GM12864 (cell line): ENCODE data around the gene CCSER2.
"Not testable (repeated sequence)": the region's sequence is repeated elsewhere in the genome, so short reads cannot be mapped to it uniquely, and the experiment has no call there.

Experiments
- DNase-seq: peaks from one replicate; pipeline ENCODE4 v3.0.0-alpha.2; 2011; ENCODE audit warnings: low read depth
- H3K4me3 ChIP-seq: 2 replicates; pipeline ENCODE4 v1.5.1; 2011; ENCODE audit warnings: mild to moderate bottlenecking, low read depth, low read length, control low read depth
- TF ChIP-seq, protein P1 (sequence below): IDR thresholded peaks from 2 replicates; pipeline ENCODE4 v1.5.1; 2011; ENCODE audit warnings: low read depth, mild to moderate bottlenecking, moderate library complexity, low read length, control low read depth, inconsistent platforms; ENCODE audit errors: missing control alignments

Gene CCSER2

DNA sequence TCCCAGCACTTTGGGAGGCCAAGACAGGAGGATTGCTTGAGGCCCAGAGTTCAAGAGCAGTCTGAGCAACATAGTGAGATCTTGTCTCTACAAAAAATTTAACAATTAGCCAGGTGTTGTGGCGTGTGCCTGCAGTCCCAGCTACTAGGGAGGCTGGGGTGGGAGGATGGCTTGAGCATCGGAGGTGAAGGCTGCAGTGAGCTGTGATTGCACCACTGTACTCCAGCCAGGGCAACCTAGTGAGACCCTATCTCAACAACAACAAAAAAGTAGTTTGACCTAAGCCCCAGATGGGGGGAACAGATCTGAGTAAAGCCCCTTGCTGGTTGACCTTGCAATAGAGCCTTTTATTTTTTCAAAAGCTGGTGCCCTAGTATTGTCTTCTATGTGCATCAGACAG, 15.6 kb upstream of the CCSER2 start:
- no peak for DNase-seq
- TF ChIP-seq, protein P1, sequence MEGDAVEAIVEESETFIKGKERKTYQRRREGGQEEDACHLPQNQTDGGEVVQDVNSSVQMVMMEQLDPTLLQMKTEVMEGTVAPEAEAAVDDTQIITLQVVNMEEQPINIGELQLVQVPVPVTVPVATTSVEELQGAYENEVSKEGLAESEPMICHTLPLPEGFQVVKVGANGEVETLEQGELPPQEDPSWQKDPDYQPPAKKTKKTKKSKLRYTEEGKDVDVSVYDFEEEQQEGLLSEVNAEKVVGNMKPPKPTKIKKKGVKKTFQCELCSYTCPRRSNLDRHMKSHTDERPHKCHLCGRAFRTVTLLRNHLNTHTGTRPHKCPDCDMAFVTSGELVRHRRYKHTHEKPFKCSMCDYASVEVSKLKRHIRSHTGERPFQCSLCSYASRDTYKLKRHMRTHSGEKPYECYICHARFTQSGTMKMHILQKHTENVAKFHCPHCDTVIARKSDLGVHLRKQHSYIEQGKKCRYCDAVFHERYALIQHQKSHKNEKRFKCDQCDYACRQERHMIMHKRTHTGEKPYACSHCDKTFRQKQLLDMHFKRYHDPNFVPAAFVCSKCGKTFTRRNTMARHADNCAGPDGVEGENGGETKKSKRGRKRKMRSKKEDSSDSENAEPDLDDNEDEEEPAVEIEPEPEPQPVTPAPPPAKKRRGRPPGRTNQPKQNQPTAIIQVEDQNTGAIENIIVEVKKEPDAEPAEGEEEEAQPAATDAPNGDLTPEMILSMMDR: no peak
- H3K4me3 ChIP-seq: no peak overlapping the region

DNA sequence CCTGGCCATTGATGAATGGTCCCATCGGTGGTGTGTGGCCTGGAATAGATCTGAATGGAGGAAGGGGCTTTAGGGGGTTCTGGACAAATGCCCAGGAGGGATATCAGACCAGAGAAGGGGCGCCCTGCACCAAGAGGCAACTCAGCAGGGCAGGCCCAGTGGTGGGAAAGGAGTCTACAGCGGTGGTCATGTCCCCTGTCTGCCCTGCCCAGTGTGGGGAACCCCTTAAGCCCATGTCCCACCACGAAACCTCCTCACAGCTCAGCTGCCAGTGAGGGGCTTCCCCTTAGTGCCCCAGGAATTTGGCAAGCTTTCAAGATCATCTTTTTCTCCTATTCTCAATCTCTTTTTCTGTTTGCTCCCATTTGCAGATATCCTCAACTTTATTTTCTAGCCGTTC, 14.1 kb upstream of the CCSER2 start:
- no peak for DNase-seq
- TF ChIP-seq, protein P1: no peak
- no peak overlapping the region for H3K4me3 ChIP-seq

- no peak overlapping the region for H3K4me3 ChIP-seq
- TF ChIP-seq, protein P1: no peak
- DNase-seq: no peak
Observed at GRCh38 chr10:84317174-84317573, 11.2 kb upstream of the CCSER2 start.

GRCh38 chr10:84321902-84322301, 6.5 kb upstream of the CCSER2 start:
- TF ChIP-seq, protein P1: no peak
- DNase-seq: no peak
- H3K4me3 ChIP-seq: no peak overlapping the region

DNA sequence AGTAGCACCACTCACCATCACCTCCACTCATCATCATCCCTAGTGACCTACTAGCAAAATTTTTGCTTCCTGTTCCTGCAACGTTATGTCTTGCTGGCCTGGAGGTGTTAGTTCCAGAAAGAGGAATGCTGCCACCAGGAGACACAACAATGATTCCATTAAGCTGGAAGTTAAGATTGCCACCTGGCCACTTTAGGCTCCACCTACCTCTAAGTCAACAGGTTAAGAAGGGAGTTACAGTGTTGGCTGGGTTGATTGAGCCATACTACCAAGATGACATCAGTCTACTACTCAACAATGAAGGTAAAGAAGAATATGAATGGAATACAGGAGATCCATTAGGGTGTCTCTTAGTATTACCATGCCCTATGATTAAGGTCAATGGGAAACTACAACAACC, 4.8 kb upstream of the CCSER2 start:
- H3K4me3 ChIP-seq: not testable (repeated sequence)

DNA sequence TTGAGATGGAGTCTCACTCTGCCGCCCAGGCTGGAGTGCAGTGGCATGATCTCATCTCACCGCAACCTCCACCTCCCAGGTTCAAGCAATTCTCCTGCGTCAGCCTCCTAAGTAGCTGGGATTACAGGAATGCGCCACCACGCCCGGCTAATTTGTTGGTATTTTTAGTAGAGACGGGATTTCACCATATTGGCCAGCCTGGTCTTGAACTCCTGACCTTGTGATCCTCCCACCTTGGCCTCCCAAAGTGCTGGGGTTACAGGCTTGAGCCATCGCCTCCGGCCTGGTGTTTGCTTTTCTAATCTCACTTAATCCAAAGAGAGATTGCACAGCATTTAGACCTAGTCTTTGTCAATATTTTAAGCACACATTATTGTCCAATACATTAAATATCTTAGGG, 1.4 kb upstream of the CCSER2 start:
- not testable (repeated sequence) for DNase-seq, H3K4me3 ChIP-seq

More for the DNA sequence above, 4.8 kb upstream of the CCSER2 start:
- DNase-seq: not testable (repeated sequence)

- DNase-seq: no peak
- TF ChIP-seq, protein P1: no peak
- peak overlapping the region; percentile 79 for H3K4me3 ChIP-seq
Observed at GRCh38 chr10:84329196-84329611, 815 bp downstream of the CCSER2 start.

DNA sequence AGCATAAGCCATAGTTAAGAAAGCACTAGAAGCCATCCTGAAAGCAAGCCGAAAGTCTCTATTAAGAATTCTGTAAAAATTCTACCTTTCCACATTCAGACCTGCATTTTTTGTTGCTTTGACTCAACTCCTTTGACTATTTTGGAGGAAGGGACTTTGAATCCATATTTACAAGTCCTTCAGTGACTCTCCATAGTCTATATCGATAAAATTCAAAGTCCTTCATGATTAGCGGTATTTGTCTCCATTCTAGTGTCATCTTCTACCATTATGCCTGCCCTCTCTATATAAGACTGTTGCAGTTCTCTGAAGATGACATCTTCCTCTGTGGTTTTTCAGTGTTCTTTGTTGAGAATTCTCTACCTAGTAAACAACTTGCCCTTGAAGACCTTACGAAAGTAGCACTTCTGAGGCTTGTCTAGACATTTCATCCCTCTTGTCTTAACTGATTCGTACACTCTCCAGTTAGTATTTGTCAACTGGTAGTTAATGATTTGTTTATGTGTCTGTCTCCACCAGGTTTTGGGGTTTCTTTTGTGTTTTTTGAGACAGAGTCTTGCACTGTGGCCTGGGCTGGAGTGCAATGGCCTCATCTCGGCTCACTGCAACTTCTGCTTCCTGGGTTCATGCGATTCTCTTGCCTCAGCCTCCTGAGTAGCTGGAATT, 1.7 kb downstream of the CCSER2 start:
- TF ChIP-seq, protein P1: no peak
- DNase-seq: no peak
- no peak overlapping the region for H3K4me3 ChIP-seq
